Adrenal gland (tissue), 12 donors: Measurements from ENCODE around the gene CUEDC1. TPM values are rescaled to one million over a fixed set of nuclear protein-coding genes. Genes with fewer than 3 reads are reported as not detected.

ENCODE experiments used
- DNase-seq, 7 donors: peaks; one replicate each; pipeline ENCODE4 v3.0.0-alpha.2; 2019 to 2020
- H3K27ac ChIP-seq, 5 donors: fragments of 200-600 bp; sonication (generic) in 4 of 5; 1 replicate in 3 of 5; 2 replicates in 2 of 5; pipeline versions ENCODE4 v1.5.1 to v1.8.0; 2016 to 2020; ENCODE audit warnings: mild to moderate bottlenecking in 1 of 5
- H3K27me3 ChIP-seq: fragments of 200-600 bp; 2 replicates; pipeline ENCODE4 v1.8.0; 2021
- H3K36me3 ChIP-seq, 2 donors: fragments of 200-600 bp; replicated peaks in 1 of 2; 1 replicate in 1 of 2; 2 replicates in 1 of 2; pipeline versions ENCODE4 v1.5.1 to v1.8.0; 2018 to 2022
- H3K4me1 ChIP-seq, 2 donors: fragments of 200-600 bp; replicated peaks in 1 of 2; 1 replicate in 1 of 2; 2 replicates in 1 of 2; pipeline versions ENCODE4 v1.5.1 to v1.8.0; 2018 to 2021
- H3K4me3 ChIP-seq, 4 donors: fragments of 200-600 bp; sonication (generic) in 3 of 4; one replicate each; pipeline ENCODE4 v1.5.1; 2016 to 2018
- H3K9me3 ChIP-seq, 3 donors: fragments of 200-600 bp; sonication (generic) in 1 of 3; replicated peaks in 1 of 3; 1 replicate in 2 of 3; 2 replicates in 1 of 3; pipeline versions ENCODE4 v1.5.1 to v1.8.0; 2016 to 2021
- POLR2A ChIP-seq, 2 donors: fragments of 450-650 bp; IDR thresholded peaks; one replicate each; pipeline ENCODE4 v1.6.1; 2017; ENCODE audit warnings: antibody characterized with exemption in 2 of 2, mild to moderate bottlenecking in 2 of 2, moderate library complexity in 1 of 2
- WGBS, 4 donors: extraction: QIAGEN DNeasy Blood & Tissue Kit in 2 of 4; methylation state at CpG; one replicate each; pipeline versions ENCODE4 v1.1.5 to v1.1.7; 2013 to 2017; 5-methylcytosine and 5-hydroxymethylcytosine counted together
- intact Hi-C, 2 donors: fragments of 100-400 bp; cut with DNase I; formaldehyde crosslinking; loops; one replicate each; pipeline versions ENCODE4 v1.14.1 to v1.15.0; 2022 to 2023
- polyA plus RNA-seq, 3 donors: library from polyadenylated mRNA; stranded (reverse); fragments of 200-250 nt in 2 of 3; fragments of 350-450 nt in 1 of 3; fragmentation: Illumina TruSeq in 1 of 3; extraction: RNeasy Lipid Tissue Mini Kit (QIAGEN cat#74804) in 1 of 3; gene quantifications; one replicate each; pipeline ENCODE4 v1.2.3, GENCODE V29; 2013 to 2014
- total RNA-seq, 9 donors: library from RNA; depleted of rRNA in 4 of 9; stranded (reverse); fragments of >200 nt in 4 of 9; fragments of 120-200 nt in 1 of 9; fragmentation: NEBNext Ultra II Directional in 1 of 9; extraction: Animal tissue kit (Norgen Biotek cat#: 25700) in 1 of 9; gene quantifications; one replicate each; pipeline versions ENCODE4 v1.1.0 to v1.2.4, GENCODE V29; 2013 to 2023
- TF ChIP-seq, protein P1 (sequence below), 6 experiments: fragments of 450-650 bp in 4 of 6; fragments of 200-600 bp in 2 of 6; sonication (generic) in 1 of 6; IDR thresholded peaks; 1 replicate in 5 of 6; 2 replicates in 1 of 6; pipeline versions ENCODE4 v1.5.1 to v1.8.0; 2016 to 2021; ENCODE audit warnings: antibody characterized with exemption in 6 of 6, mild to moderate bottlenecking in 2 of 6, moderate library complexity in 1 of 6
- donor health status: healthy with polysubstance abuse.
- donor health status: Bipolar disorder and iron deficiency.
- donor health status: DM: yes; HTN: yes; CAD: no.
- donor health status: DM: no; HTN: no; CAD: no.
- donor health status: DM: no; HTN: no; CAD: no.
- donor health status: DM: yes; HTN: yes; CAD: no.

CUEDC1 gene
- total and polyA plus RNA-seq, 12 donors, result 9.4 to 47.3 (median 39.0) TPM

DNA sequence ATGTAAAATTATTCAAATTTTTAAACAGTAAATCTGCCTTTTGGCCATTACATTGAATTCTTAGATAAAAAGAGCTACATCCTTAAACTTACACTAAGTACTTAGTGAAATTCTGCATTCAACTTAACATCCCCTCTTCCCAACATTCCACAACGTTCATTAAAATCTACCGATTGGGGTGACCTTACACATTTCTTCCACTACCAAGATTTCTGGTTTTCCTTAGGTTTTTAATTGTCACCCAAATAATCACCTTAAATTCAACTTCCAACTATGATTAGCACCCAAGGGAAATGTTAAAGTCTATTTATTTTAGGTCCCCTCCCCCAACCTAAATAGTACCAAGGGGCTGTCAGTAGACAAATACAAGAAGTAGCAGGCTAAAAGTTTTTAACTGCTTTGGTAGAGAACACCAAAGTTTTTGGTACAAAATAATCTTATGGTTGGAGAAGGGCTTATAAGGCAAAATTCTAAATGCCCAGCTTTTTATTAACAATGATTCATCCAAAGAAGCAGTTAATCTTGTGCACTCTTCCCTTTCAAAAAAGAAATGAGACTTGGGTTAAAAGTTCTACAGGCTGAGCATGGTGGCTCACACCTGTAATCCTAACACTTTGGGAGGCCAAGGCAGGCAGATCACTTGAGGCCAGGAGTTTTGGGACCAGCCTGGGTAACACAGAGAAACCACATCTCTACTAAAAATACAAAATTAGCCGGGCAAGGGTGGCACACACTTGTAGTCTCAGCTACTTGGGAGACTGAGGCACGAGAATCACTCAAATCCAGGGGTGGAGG, 47.1 kb upstream of the CUEDC1 start:
- H3K27ac ChIP-seq, result no peak overlapping the region
- WGBS, 4 donors, result 65 to 72% (median 68%) methylated on average over 4 of the region's 4 CpGs
- intact Hi-C loops, result loop anchor here in 1 of 2 donors (10.0 kb wide), 1 partner anchor 112 kb away; no protein-coding TSS in a partner anchor
- H3K27me3 ChIP-seq, result no peaks in the 10 kb centered on the region
- DNase-seq, result no peak
- H3K36me3 ChIP-seq, result peaks cover 0 to 65% of the 10 kb centered on the region in 2 donors
- H3K4me3 ChIP-seq, result no peak overlapping the region
- TF ChIP-seq, protein P1, sequence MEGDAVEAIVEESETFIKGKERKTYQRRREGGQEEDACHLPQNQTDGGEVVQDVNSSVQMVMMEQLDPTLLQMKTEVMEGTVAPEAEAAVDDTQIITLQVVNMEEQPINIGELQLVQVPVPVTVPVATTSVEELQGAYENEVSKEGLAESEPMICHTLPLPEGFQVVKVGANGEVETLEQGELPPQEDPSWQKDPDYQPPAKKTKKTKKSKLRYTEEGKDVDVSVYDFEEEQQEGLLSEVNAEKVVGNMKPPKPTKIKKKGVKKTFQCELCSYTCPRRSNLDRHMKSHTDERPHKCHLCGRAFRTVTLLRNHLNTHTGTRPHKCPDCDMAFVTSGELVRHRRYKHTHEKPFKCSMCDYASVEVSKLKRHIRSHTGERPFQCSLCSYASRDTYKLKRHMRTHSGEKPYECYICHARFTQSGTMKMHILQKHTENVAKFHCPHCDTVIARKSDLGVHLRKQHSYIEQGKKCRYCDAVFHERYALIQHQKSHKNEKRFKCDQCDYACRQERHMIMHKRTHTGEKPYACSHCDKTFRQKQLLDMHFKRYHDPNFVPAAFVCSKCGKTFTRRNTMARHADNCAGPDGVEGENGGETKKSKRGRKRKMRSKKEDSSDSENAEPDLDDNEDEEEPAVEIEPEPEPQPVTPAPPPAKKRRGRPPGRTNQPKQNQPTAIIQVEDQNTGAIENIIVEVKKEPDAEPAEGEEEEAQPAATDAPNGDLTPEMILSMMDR (IDR thresholded peaks at IDR 0.05), result no peak
- TF ChIP-seq POLR2A (IDR thresholded peaks at IDR 0.05), result no peak
- no peaks in the 10 kb centered on the region for H3K9me3 ChIP-seq
- peaks cover 12 to 57% of the 10 kb centered on the region in 2 donors for H3K4me1 ChIP-seq

DNA sequence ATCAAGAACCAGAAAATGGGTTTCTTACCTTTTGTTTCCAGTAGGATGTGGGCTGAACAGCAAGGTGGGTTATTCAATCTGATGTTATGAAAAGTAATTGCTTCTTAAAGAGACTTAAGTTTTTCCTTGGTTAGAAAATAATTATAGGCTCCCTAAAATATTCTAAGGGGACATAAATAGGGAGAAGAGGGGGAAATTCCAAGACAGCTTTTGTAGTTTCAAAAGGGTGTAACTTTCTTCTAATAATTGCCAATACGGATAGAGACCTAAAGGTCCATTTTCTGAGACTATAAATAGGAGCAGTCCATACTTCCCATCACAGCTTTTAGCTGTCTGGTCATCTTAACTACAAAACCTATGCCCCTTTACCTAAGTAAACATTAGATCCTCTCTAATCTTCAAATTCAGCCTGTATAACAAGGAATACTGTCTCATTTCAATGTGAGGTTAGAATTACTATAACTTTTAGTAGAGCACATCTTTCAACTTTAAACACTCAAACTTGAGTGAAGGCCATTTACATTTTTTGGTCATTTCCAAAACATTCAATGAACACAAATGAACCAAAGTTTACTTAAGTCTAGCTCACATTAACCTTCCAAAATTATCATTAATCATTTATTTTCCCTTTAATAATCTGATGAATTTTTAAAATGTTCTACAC, 46.4 kb upstream of the CUEDC1 start:
- Histone ChIP-seq H3K4me1 (peaks cover 12 to 57% of the 10 kb centered on the region in 2 donors), H3K27ac (no peak overlapping the region), H3K27me3 (no peaks in the 10 kb centered on the region), H3K9me3 (no peaks in the 10 kb centered on the region), H3K4me3 (no peak overlapping the region), H3K36me3 (peaks cover 0 to 70% of the 10 kb centered on the region in 2 donors)
- TF ChIP-seq, protein P1 (IDR thresholded peaks at IDR 0.05), result no peak
- no peak for DNase-seq
- intact Hi-C loops, result loop anchor here in 1 of 2 donors (10.0 kb wide), 1 partner anchor 113 kb away; no protein-coding TSS in a partner anchor
- WGBS, 4 donors, result 30 to 49% (median 42%) methylated on average over 1 of the region's 1 CpG

DNA sequence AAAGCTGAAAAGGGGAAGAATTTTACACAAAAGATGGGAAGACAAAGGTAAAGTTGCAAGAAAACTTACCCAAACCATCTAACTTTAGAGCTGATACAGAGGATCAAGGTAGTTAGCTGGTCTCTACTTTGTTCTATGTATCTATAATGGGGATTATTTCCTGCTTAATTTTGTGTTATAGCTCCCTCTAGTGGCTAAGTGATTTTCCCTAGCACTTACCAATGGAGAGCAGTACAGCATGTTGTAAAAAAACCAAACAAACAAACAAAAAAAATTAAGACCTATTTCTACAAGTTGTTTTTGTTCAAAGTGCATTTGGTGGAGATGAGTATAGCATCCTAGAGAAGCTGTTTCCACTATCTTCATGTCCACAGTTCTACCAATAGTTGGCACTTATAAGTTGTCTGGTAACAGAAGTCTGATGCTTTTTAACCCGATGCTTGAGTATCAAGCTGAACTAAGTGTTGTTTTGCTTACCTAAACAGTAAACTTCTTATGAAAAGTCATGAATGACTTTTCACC, 44.3 kb upstream of the CUEDC1 start:
- no peak for DNase-seq
- TF ChIP-seq, protein P1 (IDR thresholded peaks at IDR 0.05), result peak; percentile 69 to 90 (median 78)
- TF ChIP-seq POLR2A (IDR thresholded peaks at IDR 0.05), result no peak
- Histone ChIP-seq H3K9me3 (no peaks in the 10 kb centered on the region), H3K36me3 (peaks cover 0 to 55% of the 10 kb centered on the region in 2 donors), H3K4me3 (no peak overlapping the region), H3K27me3 (no peaks in the 10 kb centered on the region), H3K27ac (no peak overlapping the region), H3K4me1 (peaks cover 0 to 48% of the 10 kb centered on the region in 2 donors)
- WGBS, 4 donors, result 77 to 84% (median 82%) methylated on average over 1 of the region's 1 CpG
- intact Hi-C loops, result loop anchor here (5.0 to 10.0 kb wide), 3 partner anchors 115 to 142 kb away; no protein-coding TSS in a partner anchor

DNA sequence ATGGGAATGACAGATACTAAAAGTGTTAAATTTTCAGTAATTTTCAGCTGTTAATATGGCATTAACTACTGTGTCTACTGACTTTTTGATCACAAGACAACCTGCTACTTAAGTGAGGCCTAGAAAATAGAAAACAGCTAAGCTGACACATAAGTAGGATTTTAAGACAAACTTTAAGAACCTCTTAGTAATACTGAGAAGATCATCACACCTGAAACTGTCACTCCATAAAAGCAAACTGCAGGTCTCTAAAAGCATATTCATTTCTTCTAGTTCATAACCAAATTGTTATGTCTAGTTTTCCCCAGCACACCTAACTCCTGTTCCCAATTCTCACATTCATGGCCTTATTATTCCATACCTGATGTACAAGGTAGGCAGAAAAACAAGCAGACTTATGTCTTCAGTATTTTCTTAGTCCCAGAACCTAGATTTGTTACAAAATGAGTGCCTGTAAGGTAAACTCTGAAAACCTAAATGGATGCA, 43.8 kb upstream of the CUEDC1 start:
- no peaks in the 10 kb centered on the region for H3K9me3 ChIP-seq
- H3K27me3 ChIP-seq, result no peaks in the 10 kb centered on the region
- H3K27ac ChIP-seq, result no peak overlapping the region
- H3K4me3 ChIP-seq, result no peak overlapping the region
- DNase-seq, result no peak
- TF ChIP-seq, protein P1 (IDR thresholded peaks at IDR 0.05), result no peak
- TF ChIP-seq POLR2A (IDR thresholded peaks at IDR 0.05), result no peak
- H3K4me1 ChIP-seq, result peaks cover 0 to 43% of the 10 kb centered on the region in 2 donors
- peaks cover 0 to 50% of the 10 kb centered on the region in 2 donors for H3K36me3 ChIP-seq
- intact Hi-C loops, result loop anchor here (5.0 kb wide), 2 partner anchors 137 to 142 kb away; no protein-coding TSS in a partner anchor
